ENCODE measurements around the gene EHD4.

EHD4 gene

DNA sequence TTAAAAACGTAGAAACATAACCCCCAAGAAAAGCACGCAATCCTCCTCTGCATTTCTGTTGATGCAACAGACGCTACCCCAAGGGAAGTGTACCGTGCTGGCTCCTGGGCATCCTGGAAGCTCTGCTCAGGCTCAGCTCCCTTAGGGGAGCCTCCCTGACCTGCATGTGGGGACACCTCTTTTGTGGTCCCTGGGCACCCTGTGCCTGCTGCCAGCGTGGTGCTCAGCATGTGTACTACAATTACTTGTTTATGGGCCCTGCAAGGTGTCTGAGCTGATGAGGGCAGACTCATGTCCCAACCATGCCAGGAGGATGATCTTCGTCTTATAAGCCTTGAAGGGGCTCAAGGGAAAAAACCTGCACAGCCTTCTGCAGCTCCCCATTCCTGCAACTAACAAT, 18.3 kb downstream of the EHD4 start:
- no peak overlapping the region for H3K4me3 ChIP-seq (ENCODE audit: low read depth, low read length)
- TF ChIP-seq, protein P1, sequence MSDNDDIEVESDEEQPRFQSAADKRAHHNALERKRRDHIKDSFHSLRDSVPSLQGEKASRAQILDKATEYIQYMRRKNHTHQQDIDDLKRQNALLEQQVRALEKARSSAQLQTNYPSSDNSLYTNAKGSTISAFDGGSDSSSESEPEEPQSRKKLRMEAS (IDR thresholded peaks at IDR 0.05; ENCODE audit: low read depth, low read length): no peak
- TF ChIP-seq MYC (IDR thresholded peaks at IDR 0.05; ENCODE audit: low read depth, low read length) (no peak), POLR2A (IDR thresholded peaks at IDR 0.05; ENCODE audit: extremely low read depth, insufficient read length) (no peak)
- TF ChIP-seq, protein P2, sequence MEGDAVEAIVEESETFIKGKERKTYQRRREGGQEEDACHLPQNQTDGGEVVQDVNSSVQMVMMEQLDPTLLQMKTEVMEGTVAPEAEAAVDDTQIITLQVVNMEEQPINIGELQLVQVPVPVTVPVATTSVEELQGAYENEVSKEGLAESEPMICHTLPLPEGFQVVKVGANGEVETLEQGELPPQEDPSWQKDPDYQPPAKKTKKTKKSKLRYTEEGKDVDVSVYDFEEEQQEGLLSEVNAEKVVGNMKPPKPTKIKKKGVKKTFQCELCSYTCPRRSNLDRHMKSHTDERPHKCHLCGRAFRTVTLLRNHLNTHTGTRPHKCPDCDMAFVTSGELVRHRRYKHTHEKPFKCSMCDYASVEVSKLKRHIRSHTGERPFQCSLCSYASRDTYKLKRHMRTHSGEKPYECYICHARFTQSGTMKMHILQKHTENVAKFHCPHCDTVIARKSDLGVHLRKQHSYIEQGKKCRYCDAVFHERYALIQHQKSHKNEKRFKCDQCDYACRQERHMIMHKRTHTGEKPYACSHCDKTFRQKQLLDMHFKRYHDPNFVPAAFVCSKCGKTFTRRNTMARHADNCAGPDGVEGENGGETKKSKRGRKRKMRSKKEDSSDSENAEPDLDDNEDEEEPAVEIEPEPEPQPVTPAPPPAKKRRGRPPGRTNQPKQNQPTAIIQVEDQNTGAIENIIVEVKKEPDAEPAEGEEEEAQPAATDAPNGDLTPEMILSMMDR (IDR thresholded peaks at IDR 0.05; ENCODE audit: low read depth, low read length): no peak
- DNase-seq (ENCODE audit: low read depth): no peak

DNA sequence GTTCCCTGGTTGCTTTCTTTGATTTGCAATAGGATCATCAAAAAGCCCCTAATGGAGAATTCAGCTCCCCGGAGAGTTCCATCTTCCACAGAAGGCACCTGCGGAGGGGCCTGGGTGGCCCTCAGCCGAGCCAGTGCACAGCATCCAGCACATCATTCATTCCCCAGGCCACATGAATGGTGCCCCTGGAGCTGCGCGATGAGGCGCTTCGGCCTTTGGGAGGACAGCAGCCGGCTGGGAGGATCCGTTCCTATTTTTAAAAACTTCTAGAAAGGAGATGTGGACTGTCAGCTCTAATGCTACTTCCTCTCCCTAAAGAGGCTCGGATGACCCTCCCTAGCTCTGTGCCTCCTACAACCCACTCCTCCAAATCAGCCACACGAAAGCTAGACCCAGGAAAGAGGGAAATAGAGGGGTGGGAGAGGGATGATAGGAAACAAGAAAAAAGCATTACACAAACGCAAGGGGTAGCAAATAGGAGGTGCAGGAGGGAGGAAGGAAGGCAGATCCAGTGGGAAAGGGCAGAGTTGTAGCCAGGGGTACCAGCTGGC, 20.3 kb downstream of the EHD4 start:
- TF ChIP-seq MYC (IDR thresholded peaks at IDR 0.05; ENCODE audit: low read depth, low read length): no peak
- no peak for TF ChIP-seq POLR2A (IDR thresholded peaks at IDR 0.05; ENCODE audit: extremely low read depth, insufficient read length)
- TF ChIP-seq, protein P2 (IDR thresholded peaks at IDR 0.05; ENCODE audit: low read depth, low read length): no peak
- TF ChIP-seq, protein P1 (IDR thresholded peaks at IDR 0.05; ENCODE audit: low read depth, low read length): no peak
- no peak overlapping the region for H3K4me3 ChIP-seq (ENCODE audit: low read depth, low read length)
- no peak for DNase-seq (ENCODE audit: low read depth)

DNA sequence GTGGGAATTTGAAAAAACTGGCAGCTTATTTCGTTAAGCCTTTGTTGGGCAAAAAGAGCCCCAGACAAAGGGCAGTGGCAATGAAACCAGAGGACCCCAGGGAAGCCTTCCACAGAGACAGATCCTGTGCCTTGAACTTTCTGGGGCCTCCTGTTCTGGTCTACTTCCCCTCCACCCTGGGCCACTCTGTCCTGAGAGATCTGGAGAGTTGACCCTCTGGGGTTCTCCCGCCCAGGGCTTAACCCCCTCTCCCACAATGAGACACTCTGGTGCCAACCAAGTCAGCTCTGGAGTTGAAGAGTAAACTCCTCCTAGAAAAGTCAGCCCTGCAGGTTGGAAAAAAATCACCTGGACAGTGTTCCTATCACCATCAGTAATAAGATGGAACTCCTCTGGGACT, 20.8 kb downstream of the EHD4 start:
- no peak overlapping the region for H3K4me3 ChIP-seq (ENCODE audit: low read depth, low read length)
- TF ChIP-seq, protein P2 (IDR thresholded peaks at IDR 0.05; ENCODE audit: low read depth, low read length): no peak
- TF ChIP-seq POLR2A (IDR thresholded peaks at IDR 0.05; ENCODE audit: extremely low read depth, insufficient read length) (no peak), MYC (IDR thresholded peaks at IDR 0.05; ENCODE audit: low read depth, low read length) (no peak)
- TF ChIP-seq, protein P1 (IDR thresholded peaks at IDR 0.05; ENCODE audit: low read depth, low read length): no peak
- DNase-seq (ENCODE audit: low read depth): no peak

- DNase-seq (ENCODE audit: low read depth): no peak
- no peak for TF ChIP-seq MYC (IDR thresholded peaks at IDR 0.05; ENCODE audit: low read depth, low read length)
- TF ChIP-seq, protein P1 (IDR thresholded peaks at IDR 0.05; ENCODE audit: low read depth, low read length): no peak
- no peak for TF ChIP-seq POLR2A (IDR thresholded peaks at IDR 0.05; ENCODE audit: extremely low read depth, insufficient read length)
- TF ChIP-seq, protein P2 (IDR thresholded peaks at IDR 0.05; ENCODE audit: low read depth, low read length): no peak
- no peak overlapping the region for H3K4me3 ChIP-seq (ENCODE audit: low read depth, low read length)
Measured at GRCh38 chr15:41950489-41950888, 21.9 kb downstream of the EHD4 start.

DNA sequence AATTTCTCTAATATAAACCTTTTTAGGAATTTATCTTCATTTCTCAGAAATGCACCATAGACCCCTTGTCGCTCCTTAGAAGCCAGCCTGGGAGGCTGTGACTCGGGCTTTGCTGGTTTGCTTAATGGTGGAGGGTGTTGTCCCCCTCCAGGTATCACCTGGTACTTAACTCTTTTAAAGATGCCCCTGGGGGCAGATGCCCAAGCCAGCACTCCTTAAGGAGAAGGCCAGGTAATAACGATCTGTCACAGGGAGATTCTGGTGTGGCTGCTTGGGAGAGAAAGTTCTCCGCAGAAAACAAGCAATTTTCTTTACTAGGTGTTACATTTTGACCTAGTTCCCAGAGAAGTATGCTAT, 22.3 kb downstream of the EHD4 start:
- no peak overlapping the region for H3K4me3 ChIP-seq (ENCODE audit: low read depth, low read length)
- TF ChIP-seq MYC (IDR thresholded peaks at IDR 0.05; ENCODE audit: low read depth, low read length) (no peak), POLR2A (IDR thresholded peaks at IDR 0.05; ENCODE audit: extremely low read depth, insufficient read length) (no peak)
- TF ChIP-seq, protein P2 (IDR thresholded peaks at IDR 0.05; ENCODE audit: low read depth, low read length): no peak
- TF ChIP-seq, protein P1 (IDR thresholded peaks at IDR 0.05; ENCODE audit: low read depth, low read length): no peak
- no peak for DNase-seq (ENCODE audit: low read depth)
